Fibroblast of mammary gland (primary cell): ENCODE results near the gene KRT24.

Source experiments
- DNase-seq: peaks from one replicate; pipeline ENCODE4 v3.0.0-alpha.2; 2010; ENCODE audit warnings: low read depth
- H3K4me3 ChIP-seq: 2 replicates; pipeline ENCODE4 v1.5.1; 2011; ENCODE audit warnings: low read depth, mild to moderate bottlenecking, low read length, moderate library complexity; ENCODE audit not compliant: control insufficient read depth
- TF ChIP-seq, protein P1 (sequence below): conservative IDR thresholded peaks from 2 replicates; pipeline ENCODE4 v1.5.1; 2011; ENCODE audit warnings: low read depth, low read length, inconsistent platforms; ENCODE audit not compliant: control insufficient read depth, insufficient read depth

KRT24 gene

DNA sequence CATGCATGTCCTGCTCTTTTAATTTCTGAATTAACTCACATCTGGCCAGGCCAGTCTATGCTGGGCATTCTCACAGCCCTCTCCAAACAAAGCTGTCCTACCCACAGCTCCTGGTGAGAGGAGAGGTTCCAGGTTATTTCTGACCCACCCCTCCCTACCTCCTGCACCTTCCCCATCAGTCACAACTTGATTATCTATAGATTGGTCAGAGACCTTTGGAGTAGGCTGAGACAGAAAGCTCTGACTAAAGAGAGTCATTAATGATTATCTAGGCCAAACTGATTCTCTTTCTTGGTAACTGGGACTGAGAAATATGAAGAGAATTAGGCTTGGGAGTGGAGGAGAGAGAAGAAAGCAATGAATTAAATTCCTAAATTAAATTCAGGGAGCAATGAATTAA is 37.2 kb downstream of the KRT24 start:
- TF ChIP-seq, protein P1, sequence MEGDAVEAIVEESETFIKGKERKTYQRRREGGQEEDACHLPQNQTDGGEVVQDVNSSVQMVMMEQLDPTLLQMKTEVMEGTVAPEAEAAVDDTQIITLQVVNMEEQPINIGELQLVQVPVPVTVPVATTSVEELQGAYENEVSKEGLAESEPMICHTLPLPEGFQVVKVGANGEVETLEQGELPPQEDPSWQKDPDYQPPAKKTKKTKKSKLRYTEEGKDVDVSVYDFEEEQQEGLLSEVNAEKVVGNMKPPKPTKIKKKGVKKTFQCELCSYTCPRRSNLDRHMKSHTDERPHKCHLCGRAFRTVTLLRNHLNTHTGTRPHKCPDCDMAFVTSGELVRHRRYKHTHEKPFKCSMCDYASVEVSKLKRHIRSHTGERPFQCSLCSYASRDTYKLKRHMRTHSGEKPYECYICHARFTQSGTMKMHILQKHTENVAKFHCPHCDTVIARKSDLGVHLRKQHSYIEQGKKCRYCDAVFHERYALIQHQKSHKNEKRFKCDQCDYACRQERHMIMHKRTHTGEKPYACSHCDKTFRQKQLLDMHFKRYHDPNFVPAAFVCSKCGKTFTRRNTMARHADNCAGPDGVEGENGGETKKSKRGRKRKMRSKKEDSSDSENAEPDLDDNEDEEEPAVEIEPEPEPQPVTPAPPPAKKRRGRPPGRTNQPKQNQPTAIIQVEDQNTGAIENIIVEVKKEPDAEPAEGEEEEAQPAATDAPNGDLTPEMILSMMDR = no peak
- H3K4me3 ChIP-seq = no peak overlapping the region
- no peak for DNase-seq

DNA sequence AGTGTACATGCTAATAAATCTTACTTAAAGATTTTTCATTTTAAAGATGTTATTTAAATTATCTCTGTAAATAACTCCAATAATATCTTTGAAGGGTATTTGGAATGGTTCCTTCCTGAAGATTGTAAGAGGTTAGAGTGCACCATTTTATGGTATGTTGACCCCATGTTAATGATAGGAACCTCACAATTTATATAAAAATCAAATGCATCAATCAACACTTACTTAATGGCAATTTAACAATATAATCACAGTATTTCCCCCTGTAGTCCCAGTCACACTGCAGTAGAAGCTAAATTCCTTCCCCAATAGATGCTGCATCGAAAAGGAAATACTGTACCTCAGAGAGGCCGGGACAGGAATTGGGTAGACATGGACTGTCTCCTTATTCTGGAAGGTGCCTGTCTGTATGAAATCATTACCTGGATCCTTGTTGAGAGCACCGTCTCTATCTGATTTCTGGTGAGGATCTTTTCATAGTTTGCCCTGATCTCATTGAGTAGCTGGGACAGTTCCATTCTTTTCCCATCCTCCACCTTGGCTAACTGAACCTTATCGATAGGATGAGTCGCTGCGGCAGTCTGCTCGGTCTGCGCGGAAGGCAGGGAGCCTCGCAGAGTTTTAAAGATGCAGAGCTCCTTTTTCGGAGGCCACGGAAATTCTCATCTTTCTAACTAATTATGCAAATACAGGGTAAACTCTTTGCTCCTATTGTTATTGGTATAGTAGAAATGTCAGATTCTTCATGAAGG is 38.8 kb downstream of the KRT24 start, which contains the start of gene KRT222:
Gene KRT222, minus strand, starts transcription at position 596 of the 752 bp plus-strand sequence. Its CDS starts 78 bp downstream, at position 518.
- TF ChIP-seq, protein P1 = no peak
- no peak within 1 kb of the TSS for H3K4me3 ChIP-seq
- no peak for DNase-seq

DNA sequence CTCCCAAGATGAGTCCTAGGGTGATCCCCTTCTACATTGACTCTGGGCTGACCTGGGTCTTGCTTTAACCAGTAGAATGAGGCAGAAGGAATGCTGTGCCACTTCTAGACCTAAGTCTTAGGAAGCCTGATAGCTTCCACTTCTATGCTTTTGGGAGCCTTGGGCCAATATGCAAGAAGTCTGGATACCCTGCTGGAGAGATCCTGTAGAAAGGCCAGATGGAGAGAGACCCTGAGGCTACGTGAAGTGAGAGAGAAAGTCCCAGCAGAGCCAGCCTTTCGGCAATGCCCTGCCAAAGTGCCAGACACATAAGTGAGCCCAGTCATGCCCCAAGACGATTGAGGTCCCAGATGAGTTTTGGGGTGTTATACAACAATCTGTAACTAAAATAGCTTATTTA is 40.3 kb downstream of the KRT24 start:
- DNase-seq = no peak
- no peak overlapping the region for H3K4me3 ChIP-seq
- TF ChIP-seq, protein P1 = no peak

DNA sequence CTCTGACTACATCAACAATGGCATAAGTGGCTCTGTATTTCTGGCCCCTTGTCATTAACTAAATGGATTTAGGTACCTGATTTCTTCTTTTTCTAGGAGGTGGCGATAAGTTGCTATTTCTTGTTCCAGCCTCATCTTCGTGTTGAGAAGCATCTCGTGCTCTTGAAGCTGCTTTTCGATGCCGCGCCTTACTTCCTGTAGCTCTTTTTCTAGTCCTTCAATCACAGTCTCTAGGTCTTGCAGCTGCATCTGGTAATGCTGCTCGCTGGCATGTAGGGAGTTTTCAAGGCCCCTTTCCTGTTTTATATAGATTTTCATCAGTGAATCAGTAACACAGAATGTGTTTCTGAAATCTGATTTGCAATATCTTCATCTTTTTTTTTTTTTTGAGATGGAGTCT is 43.6 kb downstream of the KRT24 start:
- no peak overlapping the region for H3K4me3 ChIP-seq
- DNase-seq = no peak
- TF ChIP-seq, protein P1 = no peak

DNA sequence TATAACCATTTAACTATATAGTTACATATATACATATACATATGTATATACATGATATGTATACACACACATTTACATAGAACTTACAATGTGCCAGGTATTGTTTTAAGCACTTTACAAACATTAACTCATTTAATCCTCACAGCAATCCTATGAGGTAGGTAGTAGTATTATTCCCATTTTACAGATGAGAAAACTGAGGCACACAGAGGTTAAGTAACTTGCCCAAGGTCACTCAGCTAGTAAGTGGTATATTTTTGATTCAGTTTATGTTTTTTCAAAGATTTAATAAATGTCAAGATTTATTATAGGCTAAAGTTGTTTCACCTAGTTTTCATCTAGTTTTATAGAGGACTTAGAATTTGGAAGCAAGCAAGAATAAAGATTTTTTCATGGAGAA is 45.2 kb downstream of the KRT24 start:
- TF ChIP-seq, protein P1 = no peak
- H3K4me3 ChIP-seq = no peak overlapping the region
- no peak for DNase-seq

DNA sequence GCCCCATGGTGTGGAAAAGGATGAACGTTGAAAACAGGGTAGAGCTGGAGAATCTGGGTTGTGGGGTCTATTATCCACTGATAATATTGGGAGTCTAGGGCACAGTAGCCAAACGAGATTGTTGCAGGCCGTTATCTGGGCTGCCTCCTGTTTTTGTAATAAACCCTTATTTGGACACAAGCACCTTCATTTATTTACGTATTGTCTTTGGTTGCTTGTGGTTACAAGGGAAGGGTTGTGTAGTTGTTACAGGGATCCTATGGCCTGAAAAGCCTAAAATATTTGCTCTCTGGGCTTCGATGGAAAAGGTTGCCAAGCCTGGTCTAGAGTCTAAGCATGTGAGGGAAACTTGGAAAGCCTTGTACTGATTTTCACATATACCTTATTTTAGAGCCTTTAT is 51.6 kb downstream of the KRT24 start:
- H3K4me3 ChIP-seq = no peak overlapping the region
- TF ChIP-seq, protein P1 = no peak

More for the DNA sequence above, 51.6 kb downstream of the KRT24 start:
- DNase-seq = no peak
